HUDEP-2 (cell line): ENCODE measurements around the gene RPS8.
"Not testable (repeated sequence)": the region's sequence is repeated elsewhere in the genome, so short reads cannot be mapped to it uniquely, and the experiment has no call there.

Experiments used
- DNase-seq, 76 experiments: peaks; one replicate each; lab custom pipeline; 2025; ENCODE audit not compliant: unreplicated experiment in 76 of 76; lab: John Stamatoyannopoulos, UW

RPS8 gene

DNA sequence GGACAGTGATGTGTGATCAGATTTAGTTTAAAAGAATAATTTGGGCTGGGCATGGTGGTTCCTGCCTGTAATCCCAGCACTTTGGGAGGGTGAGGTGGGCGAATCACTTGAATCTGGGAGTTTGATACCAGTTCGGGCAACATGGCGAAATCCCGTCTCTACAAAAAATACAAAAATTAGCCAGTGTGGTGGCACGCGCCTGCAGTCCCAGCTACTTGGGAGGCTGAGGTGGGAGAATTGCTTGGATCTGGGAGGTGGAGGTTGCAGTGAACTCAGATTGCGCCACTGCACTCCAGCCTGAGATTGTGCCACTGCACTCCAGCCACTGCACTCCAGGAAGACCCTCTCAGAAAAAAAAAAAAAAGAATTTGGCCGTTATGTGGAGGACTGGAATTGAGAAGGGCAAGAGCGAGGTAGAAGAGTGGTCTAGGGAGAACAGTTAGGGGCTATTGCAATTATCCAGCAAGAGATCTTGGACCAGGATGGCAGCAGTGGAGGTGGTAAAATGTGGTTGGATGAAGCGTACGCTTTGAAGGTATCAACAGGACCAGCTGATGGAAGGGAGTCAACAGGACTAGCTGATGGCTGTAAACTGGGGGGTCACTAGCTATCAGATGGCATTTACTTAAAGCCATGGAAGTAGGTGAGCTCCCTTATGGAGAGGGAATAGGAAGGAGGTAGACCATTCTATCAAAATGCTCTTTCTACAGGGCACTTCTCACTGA lies 42.6 kb downstream of the RPS8 start:
- DNase-seq, result no peak

DNA sequence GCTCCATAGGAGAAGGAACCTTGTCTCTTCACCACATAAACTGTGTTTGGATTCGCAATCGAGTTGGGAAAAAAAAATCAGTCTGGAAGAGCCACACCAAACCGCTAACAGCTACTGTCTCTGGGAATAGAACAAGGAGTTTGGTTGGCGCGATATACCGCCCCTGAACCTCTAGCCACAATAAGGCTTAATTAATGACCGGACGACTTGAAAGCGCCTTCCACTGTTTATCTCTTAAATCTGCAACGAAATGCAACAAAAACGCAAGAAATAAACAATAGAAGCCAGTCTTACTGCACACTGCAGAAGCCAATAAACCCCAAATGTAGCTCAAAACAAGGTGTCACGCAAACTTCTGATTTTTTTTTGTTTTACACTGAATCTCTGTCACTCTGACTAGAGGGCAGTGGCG lies 43.9 kb downstream of the RPS8 start:
- no peak for DNase-seq

GRCh38 chr1:44819608-44820327 lies 44.4 kb downstream of the RPS8 start:
- DNase-seq, result peak in 75 of 76 experiments; percentile 66 to 96 (median 87)

DNA sequence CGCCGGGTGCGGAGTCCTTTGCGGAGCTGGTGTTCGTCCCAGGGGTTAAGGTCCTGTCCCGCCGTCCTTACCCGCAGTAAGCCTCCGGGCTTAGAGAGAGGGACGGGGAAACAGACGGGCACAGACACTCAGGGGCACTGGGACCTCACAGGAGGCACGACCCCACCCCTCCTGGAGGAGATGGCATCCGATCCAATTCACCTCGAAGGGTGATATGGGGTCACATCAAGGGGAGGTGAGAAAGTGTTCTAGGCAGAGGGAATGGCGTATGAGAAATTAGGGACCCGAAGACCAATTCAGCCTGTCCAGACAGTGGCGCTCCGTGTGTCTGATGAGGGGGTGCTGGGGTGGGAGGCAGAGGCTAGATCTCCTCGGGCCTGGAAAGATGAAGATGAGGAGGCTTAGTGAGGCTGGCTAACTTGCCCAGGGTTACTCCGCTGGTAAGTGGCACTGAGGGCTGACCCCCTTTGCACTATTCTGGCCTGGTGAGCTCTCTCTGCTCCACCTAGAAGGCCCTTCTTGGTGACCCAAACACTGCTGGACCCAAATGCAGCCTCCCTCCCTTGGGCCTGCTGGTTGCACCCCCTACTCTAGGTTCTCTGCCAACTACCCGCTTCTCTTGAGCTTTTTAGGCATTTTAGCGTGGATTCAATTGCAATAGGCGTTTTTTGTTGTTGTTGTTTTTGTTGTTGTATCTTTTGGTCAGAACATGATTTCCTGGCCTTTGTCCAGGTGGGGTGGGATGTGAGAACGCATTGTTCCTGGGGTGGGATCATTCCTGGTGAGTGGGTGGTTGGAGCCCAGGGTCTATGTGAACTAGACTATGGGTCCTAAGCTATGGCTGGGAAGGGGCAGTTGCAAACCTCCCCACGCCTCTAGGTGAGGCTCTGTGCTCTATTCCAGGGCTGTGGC lies 45.2 kb downstream of the RPS8 start:
- peak in 1 of 76 experiments; percentile 76 for DNase-seq

DNA sequence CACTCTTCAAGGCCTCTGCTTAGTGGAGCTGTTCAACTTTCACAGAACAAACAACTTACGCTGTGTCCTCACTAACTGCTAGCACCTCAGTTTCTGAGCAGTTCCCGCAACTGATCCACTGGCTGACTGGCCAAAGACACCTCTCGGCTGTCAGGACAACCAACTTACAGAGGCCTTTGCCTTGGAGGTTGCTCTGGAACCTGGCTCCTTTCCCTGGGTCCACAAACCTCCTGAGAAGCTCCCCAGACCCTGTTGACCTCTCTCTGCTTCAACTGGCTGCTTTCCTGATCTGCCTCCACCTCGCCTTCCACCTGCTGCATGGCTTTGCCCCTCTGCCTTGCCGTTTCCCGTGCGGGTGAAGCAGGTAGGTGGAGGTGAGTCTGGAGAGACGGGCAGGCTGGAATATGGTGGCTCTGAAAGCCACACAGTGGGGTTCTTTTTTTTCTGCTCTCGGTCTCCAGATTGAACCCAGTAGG lies 45.9 kb downstream of the RPS8 start:
- no peak for DNase-seq

GRCh38 chr1:44822131-44822701 lies 46.9 kb downstream of the RPS8 start:
- no peak for DNase-seq

GRCh38 chr1:44822981-44823451 lies 47.7 kb downstream of the RPS8 start:
- peak in 1 of 76 experiments; percentile 15 for DNase-seq

- DNase-seq, result not testable (repeated sequence)
Measured at GRCh38 chr1:44824392-44824791, 49.1 kb downstream of the RPS8 start.

DNA sequence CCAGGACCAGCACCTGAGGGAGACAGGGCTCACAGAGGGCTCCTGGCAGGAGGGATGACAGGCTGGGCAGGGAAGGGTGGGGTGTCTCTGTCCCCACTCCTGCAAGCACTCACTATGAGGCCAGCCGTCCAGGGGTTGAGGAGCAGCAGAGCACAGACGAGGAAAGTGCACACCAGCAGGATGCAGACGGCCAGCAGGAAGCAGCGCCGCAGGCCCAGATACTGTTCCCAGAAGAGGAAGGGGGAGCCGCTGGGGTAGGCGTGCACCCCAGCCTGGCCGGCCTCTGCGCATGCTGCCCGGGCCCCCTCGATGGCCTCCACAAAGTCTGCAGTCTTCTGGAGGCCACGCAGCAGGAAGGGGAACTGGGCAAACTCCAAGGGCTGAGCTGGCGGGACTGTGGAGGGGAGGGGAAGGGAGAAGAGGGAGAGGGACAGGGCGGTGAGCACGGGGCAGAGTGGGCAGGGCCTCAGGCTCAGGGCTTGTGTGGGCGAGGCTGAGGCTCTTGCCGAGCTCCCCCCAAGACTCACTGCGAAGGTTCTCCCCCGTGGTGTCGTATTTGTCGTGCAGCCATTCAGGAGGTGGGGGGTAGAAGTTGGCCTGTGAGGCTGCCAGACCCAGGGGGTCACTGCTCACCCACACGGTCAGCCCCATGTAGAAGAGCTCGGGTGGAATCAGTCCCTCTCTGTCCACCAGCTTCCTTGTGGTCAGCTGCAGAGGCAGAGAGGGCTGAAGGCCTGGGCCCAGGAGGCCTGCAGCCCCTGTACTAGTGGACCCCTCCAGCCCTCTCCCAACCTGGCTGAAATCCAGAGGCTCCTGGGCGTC lies 51.2 kb downstream of the RPS8 start:
- peak in 37 of 76 experiments; percentile 7 to 69 (median 30) for DNase-seq

- peak in 61 of 76 experiments; percentile 5 to 85 (median 63) for DNase-seq
Measured at GRCh38 chr1:44827197-44828002, 52.1 kb downstream of the RPS8 start.

- no peak for DNase-seq
Measured at GRCh38 chr1:44828003-44828651, 52.8 kb downstream of the RPS8 start.
